Mesodermal cell (in vitro differentiated cells): ENCODE results near the gene NKD2.

Experiments
- H3K27ac ChIP-seq: 2 replicates; pipeline ENCODE4 v1.7.0; 2013; ENCODE audit warnings: mild to moderate bottlenecking, low read depth, low read length, moderate library complexity; ENCODE audit not compliant: severe bottlenecking
- H3K36me3 ChIP-seq: 2 replicates; pipeline ENCODE4 v1.7.1; 2013; ENCODE audit warnings: mild to moderate bottlenecking, low read length, moderate library complexity; ENCODE audit not compliant: control insufficient read depth, insufficient read depth
- H3K4me1 ChIP-seq: one replicate; pipeline ENCODE4 v1.7.1; 2013; ENCODE audit warnings: mild to moderate bottlenecking, low read length; ENCODE audit not compliant: insufficient read depth, control insufficient read depth, poor library complexity, severe bottlenecking
- H3K4me3 ChIP-seq: 2 replicates; pipeline ENCODE4 v1.7.0; 2013; ENCODE audit warnings: low read length, control low read depth, mild to moderate bottlenecking; ENCODE audit not compliant: insufficient read depth, poor library complexity, severe bottlenecking; ENCODE audit errors: extremely low read depth
- H3K9me3 ChIP-seq: 2 replicates; pipeline ENCODE4 v1.7.1; 2013; ENCODE audit warnings: mild to moderate bottlenecking, low read length, moderate library complexity; ENCODE audit not compliant: control insufficient read depth
- WGBS, 2 experiments: methylation state at CpG; one replicate each; pipeline ENCODE4 v1.1.5; 2013; ENCODE audit warnings: missing lambda C conversion rate in 2 of 2; ENCODE audit not compliant: insufficient coverage in 2 of 2; 5-methylcytosine and 5-hydroxymethylcytosine counted together

Gene NKD2

GRCh38 chr5:1047332-1047965, 38.8 kb downstream of the NKD2 start:
- no peak overlapping the region for H3K4me3 ChIP-seq
- no peaks in the 10 kb centered on the region for H3K36me3 ChIP-seq
- no peaks in the 10 kb centered on the region for H3K4me1 ChIP-seq
- peaks cover 7% of the 10 kb centered on the region for H3K9me3 ChIP-seq
- no peak overlapping the region for H3K27ac ChIP-seq
- WGBS, 2 experiments: 86 to 95% methylated on average over 11 of the region's 11 CpGs

GRCh38 chr5:1048162-1048721, 39.6 kb downstream of the NKD2 start:
- Histone ChIP-seq H3K4me3 (no peak overlapping the region), H3K36me3 (no peaks in the 10 kb centered on the region), H3K27ac (no peak overlapping the region), H3K4me1 (no peaks in the 10 kb centered on the region), H3K9me3 (peaks cover 7% of the 10 kb centered on the region)
- WGBS, 2 experiments: 91% methylated on average over 11 of the region's 11 CpGs

DNA sequence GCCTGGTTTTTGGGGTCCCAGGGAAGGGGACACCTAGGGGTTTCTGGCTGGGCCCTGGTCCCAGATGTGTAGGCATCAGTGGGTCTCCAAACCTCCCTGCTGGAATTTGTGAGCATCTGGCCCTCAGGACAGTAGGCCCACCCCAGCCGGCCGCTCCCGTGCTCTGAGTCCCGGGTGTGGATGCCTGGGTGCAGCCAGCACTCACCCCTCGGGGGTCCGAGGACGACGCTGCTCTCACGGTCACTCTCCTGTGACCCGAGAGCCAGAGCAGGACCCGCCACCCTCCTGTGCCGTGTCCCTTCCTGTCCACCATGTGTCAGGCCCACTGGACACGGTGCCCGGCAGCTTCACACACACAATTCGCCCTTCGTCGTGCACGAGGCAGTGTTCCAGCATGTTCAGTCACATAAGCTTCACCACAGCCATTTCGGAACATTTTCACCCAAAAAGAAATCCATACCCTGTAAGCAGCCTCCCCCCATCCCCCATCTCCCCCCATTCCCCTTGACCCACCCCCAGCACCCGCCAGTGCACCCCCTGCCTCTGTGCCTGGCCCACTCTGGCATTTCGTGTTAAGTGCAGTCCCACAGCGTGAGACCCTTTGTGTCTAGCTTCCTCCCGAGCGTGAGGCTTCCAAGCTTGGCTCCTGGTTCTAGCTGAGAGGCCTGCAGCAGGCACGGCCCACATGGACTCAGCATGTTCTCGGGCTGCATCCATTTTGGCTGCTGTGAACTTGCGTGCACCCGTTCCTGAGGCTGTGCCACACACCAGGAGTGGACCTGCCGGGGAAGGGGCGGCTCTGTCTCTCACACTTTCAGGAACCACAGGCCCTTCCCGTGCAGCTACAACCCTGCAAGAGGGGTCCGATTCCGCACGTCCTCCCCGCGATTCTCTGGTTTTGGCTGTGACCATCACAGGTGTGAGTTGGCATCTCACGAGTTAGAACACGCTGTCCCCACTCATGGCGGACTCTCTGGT, 40.5 kb downstream of the NKD2 start:
- Histone ChIP-seq H3K9me3 (peaks cover 7% of the 10 kb centered on the region), H3K4me1 (no peaks in the 10 kb centered on the region), H3K4me3 (no peak overlapping the region), H3K27ac (no peak overlapping the region), H3K36me3 (peaks cover under 1% of the 10 kb centered on the region)
- 90 to 93% methylated on average over 29 to 34 of the region's 39 CpGs for WGBS, 2 experiments

DNA sequence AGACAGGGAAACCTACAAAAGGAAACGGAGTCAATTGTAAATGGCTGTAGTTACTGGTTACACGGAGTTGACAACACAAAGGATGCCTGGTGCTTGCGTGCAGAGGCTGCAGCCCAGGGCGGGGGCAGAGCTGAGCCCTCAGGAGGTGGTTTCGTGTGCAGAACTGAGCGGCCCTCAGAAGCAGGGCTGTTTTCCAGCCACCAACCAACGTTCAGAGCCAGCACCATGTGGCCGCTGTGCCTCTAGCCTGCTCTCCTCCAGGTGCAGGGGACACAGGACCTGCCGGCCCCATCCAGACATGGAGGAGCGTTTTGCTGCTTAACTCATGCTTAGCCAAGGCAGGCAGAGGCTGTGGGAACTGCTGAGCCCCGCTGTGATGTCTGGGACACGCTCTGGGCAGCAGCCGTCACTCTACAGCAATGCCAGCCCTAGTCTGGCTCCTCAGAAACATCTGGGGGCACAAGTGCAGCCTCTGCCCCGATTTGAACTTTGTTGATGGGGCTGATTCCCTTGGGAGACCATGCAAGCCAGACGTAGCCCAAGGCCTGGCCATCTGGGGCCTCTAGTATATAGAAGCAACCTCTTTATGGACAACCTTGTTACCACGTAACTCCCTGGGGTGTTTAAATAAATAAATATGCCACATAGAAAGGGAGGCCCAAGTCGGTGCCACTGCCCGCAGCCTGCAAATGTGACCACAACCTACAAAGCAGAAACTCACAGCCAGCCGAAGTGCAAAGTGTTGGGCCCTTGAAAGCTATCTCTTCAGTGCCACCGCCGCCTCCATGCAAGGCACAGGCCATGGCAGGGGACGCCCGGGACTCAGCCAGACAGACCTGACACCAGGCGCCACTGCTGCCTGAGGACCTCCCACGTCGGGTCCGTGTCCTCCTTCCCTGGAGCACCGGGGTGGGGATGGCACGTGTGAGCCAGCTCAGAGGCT, 42.1 kb downstream of the NKD2 start:
- Histone ChIP-seq H3K4me1 (no peaks in the 10 kb centered on the region), H3K27ac (no peak overlapping the region), H3K9me3 (peaks cover under 1% of the 10 kb centered on the region), H3K36me3 (peaks cover 13% of the 10 kb centered on the region), H3K4me3 (no peak overlapping the region)
- 87 to 88% methylated on average over 22 to 26 of the region's 29 CpGs for WGBS, 2 experiments

GRCh38 chr5:1051366-1051720, 42.7 kb downstream of the NKD2 start:
- Histone ChIP-seq H3K4me3 (no peak overlapping the region), H3K9me3 (no peaks in the 10 kb centered on the region), H3K4me1 (no peaks in the 10 kb centered on the region), H3K36me3 (peaks cover 15% of the 10 kb centered on the region), H3K27ac (no peak overlapping the region)
- 95 to 98% methylated on average over 13 to 16 of the region's 16 CpGs for WGBS, 2 experiments

GRCh38 chr5:1052076-1052475, 43.5 kb downstream of the NKD2 start:
- Histone ChIP-seq H3K4me3 (no peak overlapping the region), H3K9me3 (no peaks in the 10 kb centered on the region), H3K36me3 (peaks cover 20% of the 10 kb centered on the region), H3K27ac (no peak overlapping the region), H3K4me1 (no peaks in the 10 kb centered on the region)
- WGBS, 2 experiments: 95 to 97% methylated on average over 14 to 17 of the region's 17 CpGs

DNA sequence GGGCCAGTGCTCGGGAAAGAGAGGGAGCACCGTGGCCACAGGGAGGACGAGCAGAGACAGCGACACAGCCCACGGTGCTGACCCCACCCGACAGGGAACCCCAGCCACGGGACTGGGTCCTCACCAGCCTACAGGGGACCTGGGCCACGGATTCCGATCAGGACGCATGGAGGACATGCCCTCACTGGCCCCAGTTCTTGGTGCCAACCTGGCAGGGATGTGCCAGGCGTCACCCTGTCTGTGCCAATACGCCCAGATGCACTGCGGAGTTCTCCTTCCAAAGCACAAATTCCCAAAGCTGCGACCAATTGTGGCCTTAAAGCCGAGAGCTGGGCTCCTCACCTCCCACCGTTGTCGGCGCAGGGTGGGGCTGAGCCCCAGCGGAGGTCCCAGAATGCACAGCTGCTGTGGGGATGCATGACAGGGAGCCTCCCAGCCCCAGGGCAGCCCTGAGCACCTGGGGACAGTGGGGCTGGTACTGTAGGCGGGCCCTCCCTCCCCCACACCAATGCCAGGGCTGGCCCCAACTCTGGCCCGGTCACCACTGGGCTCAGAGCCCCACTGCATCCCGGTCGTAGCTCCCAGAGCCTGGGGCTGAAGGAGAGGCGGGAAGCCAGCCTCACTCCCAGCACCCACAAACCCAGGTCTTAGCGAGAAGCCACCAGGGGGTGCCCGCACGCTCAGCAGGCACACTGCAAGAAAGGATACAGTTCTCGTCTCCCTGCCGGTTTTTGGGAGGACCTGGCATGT, 44.2 kb downstream of the NKD2 start:
- no peaks in the 10 kb centered on the region for H3K4me1 ChIP-seq
- no peak overlapping the region for H3K27ac ChIP-seq
- 96 to 99% methylated on average over 17 to 26 of the region's 29 CpGs for WGBS, 2 experiments
- peaks cover 21% of the 10 kb centered on the region for H3K36me3 ChIP-seq
- H3K4me3 ChIP-seq: no peak overlapping the region
- H3K9me3 ChIP-seq: no peaks in the 10 kb centered on the region

DNA sequence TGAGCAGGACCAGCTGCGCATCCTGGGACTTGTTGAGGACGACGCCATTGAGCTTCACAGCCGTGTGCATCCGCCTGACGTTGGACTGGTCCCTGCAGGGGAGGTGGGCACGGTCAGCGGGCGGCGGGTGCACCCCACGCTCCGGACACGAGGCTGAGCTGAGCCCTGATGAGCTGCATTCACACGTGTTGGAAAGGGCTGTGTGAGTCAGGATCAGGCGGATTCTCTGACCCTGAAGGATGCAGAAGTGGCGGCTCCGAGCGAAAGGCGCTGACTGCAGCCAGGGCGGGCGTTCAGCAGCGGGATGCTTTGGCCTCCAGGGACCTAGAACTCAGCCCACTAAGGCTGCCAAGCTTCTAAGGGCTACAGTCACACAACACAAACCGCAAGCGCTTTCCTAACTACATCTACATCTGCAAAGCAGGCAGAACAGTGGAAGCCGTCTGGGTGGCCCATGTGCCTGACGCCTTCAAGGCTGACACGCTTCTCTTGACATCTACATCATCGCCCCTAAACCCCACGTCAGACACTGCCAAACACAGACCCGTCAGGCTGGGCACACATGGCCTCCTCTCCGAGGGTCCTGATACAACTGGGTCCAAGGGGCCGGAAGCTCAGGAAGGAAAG, 44.9 kb downstream of the NKD2 start:
- Histone ChIP-seq H3K4me1 (no peaks in the 10 kb centered on the region), H3K9me3 (no peaks in the 10 kb centered on the region), H3K4me3 (no peak overlapping the region), H3K27ac (no peak overlapping the region), H3K36me3 (peaks cover 23% of the 10 kb centered on the region)
- WGBS, 2 experiments: 96 to 97% methylated on average over 27 to 32 of the region's 32 CpGs

DNA sequence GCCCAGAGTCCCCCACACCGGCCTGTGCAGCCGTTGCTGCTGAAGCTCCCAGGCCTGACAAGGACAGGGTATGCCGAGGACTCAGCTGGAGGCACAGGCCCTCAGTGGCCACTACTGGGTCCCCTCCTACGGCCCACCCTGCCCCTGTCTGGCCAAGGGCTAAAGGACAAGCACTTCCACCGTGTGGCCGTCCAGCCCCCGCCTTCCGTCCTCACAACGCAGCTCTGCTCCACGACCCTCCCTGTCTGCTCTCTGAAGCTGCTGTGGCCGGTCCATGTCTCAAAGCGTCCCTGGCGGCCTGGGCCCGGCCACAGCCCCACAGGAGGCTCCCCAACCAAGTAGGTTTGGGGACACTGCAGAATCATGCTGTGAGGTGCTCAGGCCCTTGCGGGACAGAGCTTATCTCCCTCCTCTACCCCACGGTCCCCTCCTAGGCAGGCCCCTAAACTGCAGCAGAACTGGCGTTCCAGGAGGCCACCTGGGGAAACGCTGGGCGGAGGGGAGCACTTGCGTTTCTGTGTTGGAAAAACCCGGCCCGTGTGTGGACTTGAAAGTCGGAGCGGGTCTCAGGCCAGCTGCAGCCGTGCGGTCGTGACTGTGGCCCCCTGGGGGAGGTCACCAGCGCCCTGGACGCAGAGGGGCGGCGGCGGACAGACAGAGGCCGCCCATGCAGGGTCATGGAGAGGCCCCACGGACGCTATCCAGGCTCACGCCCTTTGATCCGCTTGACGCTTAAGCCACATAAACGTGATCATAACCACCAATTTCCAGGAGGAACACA, 45.6 kb downstream of the NKD2 start:
- 91 to 93% methylated on average over 38 of the region's 39 CpGs for WGBS, 2 experiments
- peaks cover 25% of the 10 kb centered on the region for H3K36me3 ChIP-seq

More for the DNA sequence above, 45.6 kb downstream of the NKD2 start:
- no peaks in the 10 kb centered on the region for H3K9me3 ChIP-seq
- H3K4me3 ChIP-seq: no peak overlapping the region
- H3K4me1 ChIP-seq: no peaks in the 10 kb centered on the region
- H3K27ac ChIP-seq: no peak overlapping the region
